HG03354 (cell line): ENCODE measurements around the gene MGAT5.

ENCODE experiments used
- ATAC-seq: cut with Tn5 transposase; IDR thresholded peaks from one replicate; pipeline ENCODE4 v1.9.1; 2021; ENCODE audit warnings: mild to moderate bottlenecking; ENCODE audit not compliant: unreplicated experiment, poor library complexity, severe bottlenecking

The MGAT5 gene

DNA sequence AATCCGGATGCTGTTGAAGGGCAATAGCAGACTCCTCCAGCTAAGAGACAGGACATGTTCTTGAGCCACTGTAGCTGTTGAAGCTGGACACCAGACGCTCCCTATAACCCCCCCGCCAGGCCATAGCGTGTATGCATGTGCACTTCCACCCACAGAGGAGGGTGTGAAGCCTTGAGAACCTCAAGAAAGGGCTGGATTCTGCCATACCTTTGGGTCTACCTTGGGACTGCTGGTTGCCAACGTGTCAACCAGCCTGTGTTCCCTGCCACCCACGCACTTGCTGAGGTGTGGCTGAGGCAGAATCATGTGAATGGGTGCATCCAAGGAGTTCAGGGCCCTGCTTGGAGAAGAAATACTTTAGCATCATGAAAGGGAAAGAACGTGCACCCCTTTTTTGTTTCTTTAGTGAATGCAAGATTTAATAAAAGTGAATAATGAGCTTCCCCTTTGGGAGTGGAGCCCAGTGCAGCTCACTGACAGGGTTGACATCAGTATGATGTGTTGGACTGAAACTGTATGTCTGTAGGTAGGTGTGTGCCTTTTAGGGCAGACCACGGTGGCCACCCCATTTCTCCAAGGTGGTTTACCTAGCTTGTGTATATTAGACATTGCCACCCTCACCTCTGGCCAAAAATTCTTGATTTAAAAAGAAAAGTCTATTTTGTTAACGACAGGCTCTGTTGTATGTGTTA is 198.3 kb downstream of the MGAT5 start:
- no peak for ATAC-seq

DNA sequence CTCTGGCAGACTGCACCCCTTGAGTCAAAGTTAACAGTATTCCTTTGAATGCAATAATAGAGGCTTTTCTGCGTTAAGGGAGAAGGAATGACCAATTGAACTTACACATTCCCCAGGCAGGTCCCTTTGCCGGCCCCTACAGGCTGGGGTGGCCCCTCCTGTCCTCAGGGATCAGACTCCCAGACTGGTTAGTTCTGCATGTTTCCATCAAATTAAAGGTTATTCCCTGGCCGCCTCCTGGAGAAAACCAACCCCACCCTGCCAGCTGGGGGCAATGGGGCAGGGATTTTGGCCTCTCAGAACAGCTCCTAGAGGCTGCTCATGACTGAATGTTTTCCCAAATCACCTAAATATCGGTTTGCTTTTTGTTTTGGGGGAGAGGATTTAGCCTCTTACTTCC is 199.6 kb downstream of the MGAT5 start:
- ATAC-seq = no peak

DNA sequence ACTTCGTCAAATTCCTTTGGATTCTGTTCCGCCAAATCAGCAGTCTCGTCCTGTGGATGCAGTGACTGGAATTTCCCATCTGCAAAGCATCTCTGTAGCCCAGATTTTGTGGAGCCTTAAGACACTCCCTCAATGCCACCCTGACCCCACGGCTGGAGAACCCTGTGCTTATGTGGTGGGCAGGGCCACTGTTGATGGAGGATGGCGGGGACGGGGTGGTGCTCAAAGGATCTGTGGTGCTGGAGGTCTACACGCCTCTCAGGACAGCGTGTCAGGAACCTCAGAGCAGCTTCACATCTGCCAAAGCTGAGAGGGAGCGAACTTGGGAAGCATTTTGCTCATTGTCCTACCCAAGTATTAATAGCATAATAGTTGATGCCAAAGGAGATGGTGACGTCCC is 200.1 kb downstream of the MGAT5 start:
- ATAC-seq = no peak

DNA sequence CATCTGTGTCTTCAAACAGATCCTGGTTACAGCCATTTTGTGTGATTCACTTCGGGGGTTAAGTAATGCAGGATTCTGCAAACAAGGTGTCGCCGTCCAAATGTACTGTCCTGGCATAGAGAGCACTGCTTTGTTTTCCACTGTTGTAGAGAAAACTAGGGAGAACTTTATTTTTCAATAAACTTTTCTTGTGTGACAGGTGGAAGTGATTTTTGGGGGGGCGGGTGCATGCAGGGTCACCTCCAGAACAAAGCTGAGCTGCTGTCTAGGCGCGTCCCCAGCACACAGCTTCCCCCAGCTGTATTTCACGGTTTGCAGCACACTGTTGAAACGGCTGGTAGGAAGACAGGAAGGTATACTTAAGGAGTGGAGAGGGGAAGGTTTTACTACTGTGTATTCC is 200.6 kb downstream of the MGAT5 start:
- no peak for ATAC-seq

DNA sequence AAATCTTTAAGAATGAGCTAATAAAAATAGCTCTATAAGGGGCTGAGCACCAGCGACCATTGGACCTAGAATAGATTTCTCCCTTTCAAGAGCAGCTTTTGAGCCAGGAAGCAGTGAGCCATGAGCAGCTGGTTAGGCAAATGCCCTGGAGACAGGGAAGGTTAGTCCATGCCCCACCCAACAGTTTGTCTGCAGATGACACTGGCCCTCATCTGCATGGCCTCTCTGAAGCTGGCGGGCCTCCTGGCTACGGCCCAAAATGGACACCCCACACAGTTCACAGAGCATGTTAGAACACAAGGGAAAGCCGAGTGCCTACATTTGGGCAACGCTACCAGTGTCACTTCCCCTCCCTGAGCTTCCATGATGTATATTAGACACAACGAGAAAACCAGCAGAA is 201.1 kb downstream of the MGAT5 start:
- no peak for ATAC-seq

DNA sequence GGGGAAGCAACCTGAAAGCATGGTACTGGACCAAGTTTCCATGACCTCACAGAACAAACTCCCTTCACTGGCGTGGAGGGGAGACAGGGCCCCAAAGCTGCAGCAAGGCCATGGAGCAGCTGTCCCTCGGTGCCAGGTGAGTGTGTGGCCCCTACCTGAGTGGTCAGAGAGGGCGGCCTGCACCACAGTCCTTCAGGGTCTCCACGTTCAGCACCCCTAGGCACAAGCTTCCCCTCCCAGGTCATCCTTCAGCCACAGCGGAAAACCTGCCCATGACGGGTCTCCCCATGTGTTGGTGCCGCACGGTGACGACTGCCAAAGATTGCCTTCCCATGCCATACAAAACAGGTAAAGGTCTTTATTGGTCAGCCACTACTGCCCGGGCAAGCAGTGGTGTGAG is 201.6 kb downstream of the MGAT5 start:
- no peak for ATAC-seq

DNA sequence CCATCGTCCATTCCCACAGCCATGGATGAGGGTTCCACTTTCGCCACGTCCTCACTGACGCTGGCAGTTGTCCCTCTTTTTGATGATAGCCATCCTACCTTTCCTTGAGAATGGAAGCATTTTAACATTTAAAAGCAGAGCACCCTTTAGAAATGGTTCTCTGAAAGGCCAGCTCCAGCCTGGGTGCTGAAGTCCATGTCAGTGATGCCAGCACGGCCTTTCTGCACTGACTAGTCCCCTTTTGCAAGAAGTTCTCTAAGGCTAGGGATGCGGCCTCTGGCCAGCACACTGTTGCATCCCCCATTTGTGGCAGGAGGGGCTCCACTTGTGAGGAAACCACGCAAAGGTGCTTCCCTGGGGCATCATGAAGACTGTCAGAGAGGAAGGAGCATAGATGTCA is 203.5 kb downstream of the MGAT5 start:
- no peak for ATAC-seq

DNA sequence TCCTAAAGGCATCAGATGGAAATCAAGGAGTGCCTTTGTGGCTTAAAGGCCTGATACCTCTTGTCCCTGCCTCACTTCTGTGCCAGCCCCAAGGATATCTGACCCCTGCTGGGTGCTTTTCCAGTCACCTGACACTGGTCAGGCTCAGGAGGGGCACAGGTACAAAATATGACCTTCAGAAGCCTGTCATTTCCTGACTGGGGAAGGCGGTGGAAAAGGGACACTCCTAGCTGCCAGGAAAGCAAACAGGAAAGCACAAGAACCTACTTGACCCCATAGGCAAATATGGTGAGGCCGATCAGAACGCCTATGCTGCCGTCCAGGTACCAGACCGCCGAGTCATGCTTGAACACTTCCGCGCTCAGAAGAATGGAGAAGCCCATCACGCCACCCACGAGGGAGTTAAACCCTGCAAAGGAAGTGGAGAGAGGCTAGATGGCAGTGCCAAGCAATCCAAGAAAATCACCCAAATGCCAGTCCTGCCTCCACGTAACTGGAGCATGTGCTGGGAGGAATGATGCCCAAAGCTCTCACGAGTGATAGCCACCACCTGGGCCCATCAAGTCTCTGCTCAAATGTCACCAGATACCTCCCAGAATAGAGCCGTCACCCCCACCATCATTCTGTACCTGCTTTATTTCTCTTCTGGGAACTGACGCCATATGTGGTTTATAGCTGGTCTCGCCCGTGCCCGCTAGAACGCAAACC is 204.0 kb downstream of the MGAT5 start:
- no peak for ATAC-seq

DNA sequence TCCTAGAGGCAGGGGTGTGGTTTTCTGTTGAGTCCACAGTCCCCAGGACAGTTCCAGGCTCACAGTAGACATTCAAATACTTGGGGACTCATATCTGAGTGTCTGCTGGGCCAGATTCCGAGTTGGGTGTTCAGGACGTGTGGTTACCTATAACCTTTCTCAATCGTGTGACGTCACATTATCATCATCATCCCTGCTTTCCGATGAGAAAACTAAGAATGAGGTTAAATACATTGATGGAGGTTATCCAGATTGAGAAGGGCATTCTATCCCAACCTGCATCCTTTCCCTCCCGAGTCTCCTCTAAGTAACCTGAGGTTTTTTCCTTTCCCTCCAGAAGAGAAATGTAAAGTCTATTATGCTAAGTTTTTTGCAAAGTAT is 204.6 kb downstream of the MGAT5 start:
- ATAC-seq = no peak

DNA sequence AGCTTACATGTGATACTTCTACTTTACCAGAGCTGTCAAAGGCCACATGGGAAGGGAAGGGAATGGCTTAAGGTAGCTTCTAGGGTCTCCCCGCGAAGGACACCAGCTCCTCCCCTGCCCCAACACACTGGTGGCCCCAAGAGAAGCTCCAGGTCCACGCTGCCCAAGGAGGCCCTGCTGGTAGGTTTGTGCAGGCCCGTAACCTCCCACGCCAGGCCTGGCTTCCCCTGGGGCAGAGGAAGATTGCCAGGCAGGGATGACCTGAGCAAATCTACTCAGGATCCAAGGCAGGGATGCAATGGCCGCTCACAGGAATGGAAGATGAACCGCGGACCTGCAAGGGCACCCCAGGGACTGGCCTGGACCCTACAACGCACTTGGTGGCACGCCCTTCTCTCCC is 205.1 kb downstream of the MGAT5 start:
- no peak for ATAC-seq

DNA sequence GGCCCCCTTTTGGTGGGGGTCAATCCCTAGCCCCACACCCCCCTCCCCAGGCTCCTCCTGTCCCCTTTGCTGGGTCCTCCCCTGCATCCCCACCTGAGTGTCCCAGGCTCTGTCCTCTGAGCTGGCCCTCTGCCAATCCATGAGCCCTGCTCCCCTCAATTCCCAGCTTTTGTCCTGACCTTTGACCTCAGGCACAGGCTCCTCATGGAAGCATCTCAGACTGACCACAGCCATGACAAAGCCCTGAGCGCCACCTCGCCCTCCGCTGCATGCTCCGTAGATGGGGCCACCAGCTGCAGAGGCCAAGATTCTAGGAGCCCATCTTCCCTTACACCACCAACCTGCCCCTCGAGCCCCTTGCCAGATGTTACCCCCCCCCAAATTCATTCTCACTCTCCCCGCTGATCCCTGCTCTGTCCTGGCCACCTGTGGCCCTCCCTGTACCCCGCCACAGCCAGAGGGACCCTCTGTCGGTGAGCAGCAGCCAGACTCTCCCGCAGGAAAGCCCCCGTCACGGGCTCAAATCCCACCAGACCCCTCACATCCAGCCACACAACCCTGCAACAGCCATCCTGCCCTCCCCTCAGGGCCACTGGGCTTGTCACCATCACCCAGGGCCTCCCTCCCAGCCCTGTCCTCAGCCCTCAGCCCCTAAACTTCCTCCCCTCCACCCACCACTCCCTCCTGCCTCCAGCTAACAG is 206.0 kb downstream of the MGAT5 start:
- ATAC-seq = peak; percentile 4

DNA sequence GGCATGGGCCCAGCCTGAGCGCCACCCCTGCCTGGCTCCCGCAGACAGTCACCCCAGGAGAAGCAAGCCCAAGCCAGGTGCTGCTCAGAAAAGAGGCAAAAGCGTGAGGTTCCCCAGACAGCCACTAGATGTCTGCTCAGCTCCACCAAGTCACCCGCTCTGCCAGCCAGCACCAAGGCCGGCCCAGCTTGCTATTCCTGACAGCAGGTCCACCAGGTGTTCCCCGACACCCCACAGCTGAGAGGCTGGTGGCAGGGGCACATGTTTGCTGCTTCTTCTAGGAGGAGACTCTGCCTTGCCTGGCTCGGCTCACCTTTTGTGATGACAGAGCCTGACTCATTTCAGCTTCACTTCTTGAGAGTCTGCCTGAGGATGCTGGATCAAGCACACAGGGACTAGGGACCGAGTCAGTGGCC is 206.7 kb downstream of the MGAT5 start:
- ATAC-seq = peak; percentile 88

DNA sequence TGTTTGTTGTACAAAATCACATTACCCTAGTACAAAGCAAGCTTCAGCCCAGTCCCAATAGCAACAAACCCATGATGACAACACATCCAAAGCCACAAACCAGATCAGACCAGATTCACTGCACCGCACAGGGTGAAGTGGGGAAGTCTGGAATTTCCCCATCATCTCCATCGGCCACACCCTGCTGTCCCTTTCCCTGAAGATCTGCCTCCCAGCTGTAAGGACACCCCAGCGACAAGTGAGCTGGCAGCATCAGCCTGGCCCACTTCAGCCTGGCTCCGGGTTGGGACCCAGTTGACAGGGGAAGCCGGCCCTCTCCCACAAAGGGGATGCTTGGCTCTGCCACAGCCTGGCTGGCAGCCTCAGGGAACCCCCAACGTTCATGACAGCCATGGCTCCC is 207.6 kb downstream of the MGAT5 start:
- no peak for ATAC-seq

DNA sequence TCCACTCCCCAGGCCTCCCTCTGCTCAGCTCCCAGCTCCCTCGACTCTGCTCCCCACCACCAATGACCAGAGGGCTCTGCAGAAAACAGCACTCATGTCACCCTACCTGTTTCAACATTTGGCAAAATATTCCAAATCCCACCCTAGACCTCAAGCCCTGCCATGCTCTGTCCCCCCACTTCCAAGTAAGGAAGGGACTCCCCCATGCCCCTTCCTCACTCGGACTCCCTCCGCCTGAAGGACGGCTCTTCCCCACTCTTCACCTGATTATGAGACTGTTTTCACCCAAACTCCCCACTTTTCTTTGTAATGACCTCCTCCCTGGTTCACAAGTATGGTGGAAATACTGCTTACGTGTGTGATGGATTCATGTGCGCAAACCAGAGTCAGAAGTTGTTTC is 208.4 kb downstream of the MGAT5 start:
- no peak for ATAC-seq

DNA sequence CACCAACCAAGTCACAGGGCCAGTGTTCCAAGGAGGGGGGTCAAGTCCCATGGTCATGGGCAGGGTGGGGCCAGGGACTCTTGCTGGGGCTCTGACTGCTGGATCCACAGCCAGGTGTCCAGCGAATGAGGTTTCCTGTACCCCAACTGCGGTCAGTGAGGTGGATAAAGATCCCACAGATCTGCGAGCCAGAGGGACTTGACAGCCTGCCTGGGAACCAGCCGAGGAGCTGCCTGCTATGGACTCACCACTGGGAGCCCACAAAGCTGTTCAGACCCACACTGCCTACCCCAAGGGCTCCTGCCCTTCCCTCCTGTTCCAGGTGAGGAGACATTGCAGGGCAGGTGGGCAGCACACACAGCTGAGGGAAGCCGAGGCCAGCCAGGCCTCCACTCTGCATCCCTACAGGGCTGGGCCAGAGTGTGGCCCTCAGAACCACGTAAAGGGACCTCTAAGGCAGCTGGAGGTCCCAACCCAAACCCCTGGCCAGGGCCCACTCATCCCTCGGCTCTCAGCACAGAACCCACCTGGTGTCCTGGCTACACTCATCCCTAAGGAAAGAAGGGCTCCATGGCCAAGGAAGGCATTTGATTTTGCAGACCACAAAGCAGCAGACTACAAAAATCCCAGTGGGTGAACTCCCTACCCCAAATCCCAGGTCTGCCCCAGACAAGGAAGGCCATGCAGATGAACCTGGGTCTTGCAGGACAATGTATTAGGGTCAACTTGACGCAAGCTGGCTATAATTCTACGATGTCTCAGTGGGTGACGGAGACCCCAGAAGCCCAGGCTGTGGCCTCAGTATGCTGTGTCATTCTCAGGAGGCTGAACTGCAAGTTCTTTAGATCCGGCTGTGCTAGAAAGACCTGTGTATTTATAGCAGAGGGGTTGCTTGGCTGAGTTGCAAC is 209.2 kb downstream of the MGAT5 start:
- ATAC-seq = no peak

DNA sequence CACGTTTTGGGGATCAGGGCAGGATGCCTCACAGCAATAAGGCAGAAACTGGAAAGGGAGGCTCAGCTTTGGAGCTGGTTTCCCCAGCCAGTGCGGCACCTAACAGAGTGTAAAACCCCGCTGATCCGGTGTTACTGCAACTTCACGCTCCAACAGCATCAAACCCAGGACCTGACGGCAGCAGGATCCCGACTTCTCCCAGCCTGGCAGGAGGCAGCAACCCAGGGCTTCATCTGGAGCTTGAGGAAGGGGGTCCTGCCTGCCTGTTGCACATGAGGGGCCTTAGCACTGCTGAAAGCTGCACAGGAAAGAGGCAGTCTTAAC is 209.8 kb downstream of the MGAT5 start:
- ATAC-seq = no peak

DNA sequence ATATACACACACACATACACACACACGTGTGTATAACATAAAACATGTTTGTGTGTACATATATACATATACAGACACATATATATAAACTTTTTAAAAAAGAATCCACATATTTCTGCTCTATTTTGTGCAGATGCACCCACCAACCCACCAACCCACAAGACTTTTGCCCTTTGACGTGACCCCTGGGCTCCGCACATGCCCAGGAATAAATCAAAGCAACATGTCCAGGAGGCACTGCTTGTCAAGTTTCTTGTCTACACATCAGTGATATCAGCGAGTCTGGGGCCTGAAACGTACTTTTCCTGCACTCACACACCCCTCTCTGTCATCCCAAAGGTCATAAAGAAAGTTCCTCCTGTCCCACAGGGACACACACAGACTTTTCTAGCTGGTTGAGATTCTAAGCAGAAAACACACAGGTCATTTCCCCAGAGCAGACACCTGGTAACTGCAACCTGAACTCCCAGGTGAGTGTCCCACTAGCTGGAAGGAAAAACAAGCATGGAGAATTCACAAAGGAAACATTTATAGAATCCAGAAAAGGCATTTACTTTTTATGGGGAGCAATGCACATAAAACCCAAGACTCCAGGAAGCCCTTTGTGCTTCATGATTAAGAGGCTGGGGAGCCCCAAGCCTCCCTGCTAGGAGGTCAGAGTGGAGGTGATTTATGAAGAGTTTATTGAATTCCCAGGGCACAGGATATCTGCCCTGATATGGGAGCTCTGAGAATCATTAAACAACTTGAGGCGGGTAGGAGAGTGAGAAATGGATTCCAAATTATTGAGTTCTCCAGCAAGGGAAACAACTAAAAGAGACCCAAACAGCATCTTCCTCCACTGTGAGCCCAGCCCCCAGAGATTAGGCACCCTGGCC is 211.6 kb downstream of the MGAT5 start:
- no peak for ATAC-seq

DNA sequence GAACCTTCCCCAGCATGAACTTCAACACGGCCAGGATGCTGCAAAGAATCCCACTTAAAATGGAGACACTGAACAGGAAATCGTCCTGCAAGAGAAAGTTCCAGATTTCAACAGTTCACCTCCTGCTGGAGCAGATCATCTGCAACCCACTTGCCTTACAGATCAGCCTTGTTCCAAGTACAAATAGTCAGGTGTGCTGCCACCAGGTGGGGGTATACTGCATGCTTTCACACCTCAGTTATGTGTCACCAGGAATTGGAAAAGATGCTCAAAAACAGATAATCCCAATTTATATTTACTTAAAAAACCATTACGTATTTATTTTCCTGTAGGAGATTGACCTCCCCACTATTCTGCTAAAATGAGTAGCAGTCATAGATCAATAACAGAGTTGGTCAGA is 212.3 kb downstream of the MGAT5 start:
- no peak for ATAC-seq

DNA sequence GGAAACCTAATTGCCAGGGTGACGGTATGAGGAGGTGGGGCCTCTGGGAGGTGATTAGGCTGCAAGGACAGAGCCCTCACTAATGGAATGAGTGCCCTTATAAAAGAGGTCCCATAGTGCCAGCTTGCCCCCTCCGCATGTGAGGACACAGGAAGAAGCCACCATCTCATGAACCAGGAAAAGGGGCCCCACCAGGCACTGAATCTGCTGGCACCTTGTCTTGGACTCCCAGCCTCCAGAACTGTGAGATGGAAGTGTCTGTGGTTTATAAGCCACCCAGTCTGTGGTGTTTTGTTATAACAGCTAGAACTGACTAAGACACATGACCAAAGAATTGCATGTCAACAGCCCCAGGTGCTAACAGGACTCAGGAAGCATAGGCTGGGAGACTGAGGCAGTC is 214.3 kb downstream of the MGAT5 start:
- ATAC-seq = no peak
